Effector memory CD8-positive, alpha-beta T cell (primary cell): Measurements from ENCODE around the gene SLIT3.
A peak's percentile ranks its signal among the peaks of the same experiment; 100 is the strongest.

Experiments
- ATAC-seq: fragments of 150-1000 bp; cut with Tn5 transposase; replicated peaks from 2 replicates; pipeline ENCODE4 v1.10.0; 2021; ENCODE audit warnings: mild to moderate bottlenecking, moderate library complexity
- DNase-seq, 3 experiments: peaks; one replicate each; pipeline ENCODE4 v3.0.0; 2021
- H3K27ac Mint-ChIP-seq, 2 donors: one replicate each; pipeline ENCODE4 v1.8.0; 2022; ENCODE audit warnings: mild to moderate bottlenecking in 2 of 2, mixed read lengths in 2 of 2, moderate library complexity in 2 of 2
- H3K27me3 Mint-ChIP-seq, 2 donors: one replicate each; pipeline ENCODE4 v1.8.0; 2022; ENCODE audit warnings: mixed read lengths in 2 of 2
- H3K36me3 Mint-ChIP-seq: one replicate; pipeline ENCODE4 v1.8.0; 2022; ENCODE audit warnings: mild to moderate bottlenecking, moderate library complexity, mixed read lengths; ENCODE audit not compliant: insufficient read depth
- H3K4me1 Mint-ChIP-seq, 2 donors: one replicate each; pipeline ENCODE4 v1.8.0; 2022; ENCODE audit warnings: low read depth in 2 of 2, mixed read lengths in 2 of 2
- H3K4me3 Mint-ChIP-seq, 2 donors: one replicate each; pipeline ENCODE4 v1.8.0; 2022; ENCODE audit warnings: mild to moderate bottlenecking in 2 of 2, mixed read lengths in 2 of 2, moderate library complexity in 2 of 2
- H3K9me3 Mint-ChIP-seq, 2 donors: one replicate each; pipeline ENCODE4 v1.8.0; 2022; ENCODE audit warnings: mixed read lengths in 2 of 2

The SLIT3 gene

DNA sequence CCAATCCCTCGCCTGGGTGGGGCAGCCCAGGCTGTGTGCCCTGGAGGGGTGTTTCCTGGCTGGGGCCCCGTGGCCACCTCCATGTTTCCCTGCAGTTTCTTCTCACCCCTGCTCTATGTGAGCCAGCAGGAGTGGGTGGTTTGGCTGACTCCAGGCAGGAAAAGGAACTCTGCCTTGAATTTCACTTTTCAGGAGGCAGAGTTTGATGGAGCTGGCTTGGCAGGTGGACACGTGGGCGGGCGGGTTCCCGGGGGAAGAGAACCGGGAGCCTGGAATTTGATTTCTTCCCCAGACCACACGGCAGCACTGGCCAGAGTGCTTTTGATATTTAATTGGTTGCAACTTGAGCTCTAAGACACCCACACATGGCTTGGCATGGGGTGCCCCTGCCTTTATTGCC lies 601.9 kb downstream of the SLIT3 start:
- Mint-ChIP-seq H3K27me3 (peaks cover 26 to 38% of the 10 kb centered on the region in 2 donors), H3K9me3 (no peaks in the 10 kb centered on the region), H3K4me1 (no peaks in the 10 kb centered on the region), H3K4me3 (no peak overlapping the region), H3K27ac (no peak overlapping the region), H3K36me3 (no peaks in the 10 kb centered on the region)
- DNase-seq (no peak), ATAC-seq (no peak)

DNA sequence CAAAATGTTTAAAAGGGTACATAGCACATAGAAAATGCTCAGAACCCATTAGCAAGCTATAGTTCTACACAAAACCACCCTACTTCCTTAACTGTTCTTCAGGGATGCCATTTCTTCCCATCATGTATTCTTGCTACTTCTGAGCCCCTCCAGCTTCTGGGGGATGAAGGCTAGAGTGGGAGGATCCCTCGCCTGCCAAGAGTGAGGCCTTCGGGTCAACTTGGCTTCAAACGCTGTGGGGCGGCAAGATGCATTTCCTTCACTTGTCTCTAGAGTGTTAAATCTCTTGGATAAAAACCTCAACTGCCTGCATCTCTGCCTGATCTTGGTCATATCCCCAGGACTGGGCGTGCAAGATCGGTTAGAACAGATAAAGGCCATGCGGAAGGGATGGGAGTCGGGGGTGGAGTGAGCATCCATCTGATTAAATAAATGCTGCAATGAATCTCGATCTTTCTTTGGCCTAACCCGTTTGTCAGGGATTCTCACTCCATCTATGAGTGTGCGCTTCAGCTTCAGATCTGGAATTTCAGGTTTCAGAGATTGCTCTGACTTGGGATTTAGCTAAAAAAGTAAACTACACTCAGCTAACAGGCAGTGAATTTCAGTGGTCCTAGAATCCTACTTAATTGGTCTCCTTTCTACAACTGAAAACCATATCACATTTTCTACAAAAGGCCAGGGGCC lies 603.8 kb downstream of the SLIT3 start:
- Mint-ChIP-seq H3K27ac (no peak overlapping the region), H3K27me3 (peaks cover 26 to 50% of the 10 kb centered on the region in 2 donors), H3K4me3 (no peak overlapping the region), H3K9me3 (no peaks in the 10 kb centered on the region), H3K4me1 (no peaks in the 10 kb centered on the region), H3K36me3 (no peaks in the 10 kb centered on the region)
- DNase-seq (no peak), ATAC-seq (no peak)

DNA sequence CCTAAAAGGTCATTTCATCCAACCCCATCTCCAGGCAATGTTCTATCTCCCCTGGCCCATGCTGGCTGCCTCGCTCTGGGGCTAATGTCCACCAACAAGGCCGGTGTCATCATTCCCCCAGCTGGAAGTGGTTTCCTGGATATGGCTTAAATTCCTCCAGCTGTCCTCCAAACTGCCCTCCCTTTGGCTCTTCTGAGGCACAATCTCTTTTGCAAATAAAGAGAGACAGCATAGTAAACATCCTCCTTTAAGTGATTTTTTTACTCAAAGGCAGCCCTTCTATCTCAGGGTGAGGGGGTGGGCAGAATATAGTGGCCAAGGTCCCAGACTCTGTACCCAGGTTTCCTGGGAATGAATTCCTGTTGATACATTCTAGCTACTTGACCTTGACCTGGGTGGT lies 604.3 kb downstream of the SLIT3 start:
- H3K36me3 Mint-ChIP-seq = no peaks in the 10 kb centered on the region
- DNase-seq = no peak
- no peak overlapping the region for H3K4me3 Mint-ChIP-seq
- no peak for ATAC-seq
- no peaks in the 10 kb centered on the region for H3K4me1 Mint-ChIP-seq
- no peak overlapping the region for H3K27ac Mint-ChIP-seq
- H3K9me3 Mint-ChIP-seq = no peaks in the 10 kb centered on the region
- peaks cover 26 to 50% of the 10 kb centered on the region in 2 donors for H3K27me3 Mint-ChIP-seq

DNA sequence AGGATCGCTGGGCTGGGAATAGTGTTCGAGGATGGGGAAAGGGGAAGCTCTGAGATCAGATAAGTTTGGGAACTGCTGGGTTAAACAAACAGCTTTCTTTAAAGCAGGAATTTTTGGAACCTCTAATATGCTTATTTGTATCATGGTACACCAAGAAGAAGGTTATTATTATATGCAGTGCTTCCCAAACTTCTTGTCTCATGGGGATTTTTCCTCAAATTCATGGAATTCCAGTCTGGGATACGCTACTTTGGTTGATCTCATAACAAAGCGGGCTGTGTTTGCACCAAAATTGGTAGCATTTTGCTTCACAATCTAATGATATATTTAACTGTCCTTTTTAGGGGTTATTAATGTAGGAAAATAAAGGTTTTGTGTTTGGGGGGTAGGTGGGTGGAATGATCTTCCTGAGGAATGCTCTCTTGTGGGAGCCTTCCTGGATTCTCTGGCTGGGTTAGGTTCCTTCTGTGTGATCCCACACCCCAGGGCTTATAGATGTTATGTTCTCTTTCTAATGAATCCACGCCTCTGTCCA lies 605.6 kb downstream of the SLIT3 start:
- no peak overlapping the region for H3K27ac Mint-ChIP-seq
- H3K4me3 Mint-ChIP-seq = no peak overlapping the region
- H3K4me1 Mint-ChIP-seq = no peaks in the 10 kb centered on the region
- DNase-seq (no peak), ATAC-seq (no peak)
- H3K9me3 Mint-ChIP-seq = no peaks in the 10 kb centered on the region
- peaks cover 26 to 50% of the 10 kb centered on the region in 2 donors for H3K27me3 Mint-ChIP-seq
- no peaks in the 10 kb centered on the region for H3K36me3 Mint-ChIP-seq

DNA sequence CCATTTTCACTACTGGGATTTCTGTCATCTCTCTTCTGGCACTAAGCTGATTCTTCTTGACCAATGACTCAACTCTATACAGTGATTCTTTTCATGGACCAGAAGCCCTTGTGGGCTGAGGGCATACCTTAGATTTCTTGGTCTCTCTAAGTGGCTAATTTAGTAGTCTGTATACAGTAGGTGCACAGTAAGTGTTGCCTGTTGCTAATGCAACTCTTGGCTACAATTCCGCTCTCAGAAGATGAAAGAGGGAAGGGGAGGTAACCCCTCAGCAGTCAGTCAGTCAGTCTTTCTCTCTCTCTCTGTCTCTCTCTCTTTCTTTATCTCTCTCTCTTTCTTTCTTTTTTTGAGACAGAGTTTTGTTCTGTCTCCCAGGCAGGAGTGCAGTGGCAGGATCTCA lies 606.6 kb downstream of the SLIT3 start:
- no peak overlapping the region for H3K27ac Mint-ChIP-seq
- no peak overlapping the region for H3K4me3 Mint-ChIP-seq
- no peaks in the 10 kb centered on the region for H3K4me1 Mint-ChIP-seq
- no peaks in the 10 kb centered on the region for H3K9me3 Mint-ChIP-seq
- no peaks in the 10 kb centered on the region for H3K36me3 Mint-ChIP-seq
- DNase-seq (no peak), ATAC-seq (no peak)
- peaks cover 26 to 50% of the 10 kb centered on the region in 2 donors for H3K27me3 Mint-ChIP-seq

DNA sequence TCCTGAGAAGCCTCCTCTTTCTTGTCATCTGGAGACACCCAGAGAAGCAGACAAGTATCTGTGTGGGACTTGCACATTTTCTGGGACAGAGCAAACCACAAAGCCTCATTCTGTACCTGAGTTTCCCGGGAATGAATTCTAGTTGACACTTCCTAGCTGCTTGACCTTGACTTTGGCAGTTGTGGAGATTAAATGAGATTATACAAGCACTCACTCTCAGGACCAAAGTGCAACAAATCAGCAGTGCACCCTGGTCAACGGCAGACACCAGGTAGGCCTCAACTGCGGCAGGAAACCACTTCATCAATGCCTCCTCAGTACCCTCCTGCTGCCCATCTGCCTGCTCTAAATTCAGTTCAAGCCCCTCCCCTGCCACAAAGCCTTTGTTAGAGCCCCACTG lies 607.1 kb downstream of the SLIT3 start:
- H3K9me3 Mint-ChIP-seq = no peaks in the 10 kb centered on the region
- H3K27ac Mint-ChIP-seq = no peak overlapping the region
- peaks cover 25 to 50% of the 10 kb centered on the region in 2 donors for H3K27me3 Mint-ChIP-seq
- H3K4me3 Mint-ChIP-seq = no peak overlapping the region
- ATAC-seq (no peak), DNase-seq (no peak)
- H3K4me1 Mint-ChIP-seq = no peaks in the 10 kb centered on the region
- no peaks in the 10 kb centered on the region for H3K36me3 Mint-ChIP-seq

DNA sequence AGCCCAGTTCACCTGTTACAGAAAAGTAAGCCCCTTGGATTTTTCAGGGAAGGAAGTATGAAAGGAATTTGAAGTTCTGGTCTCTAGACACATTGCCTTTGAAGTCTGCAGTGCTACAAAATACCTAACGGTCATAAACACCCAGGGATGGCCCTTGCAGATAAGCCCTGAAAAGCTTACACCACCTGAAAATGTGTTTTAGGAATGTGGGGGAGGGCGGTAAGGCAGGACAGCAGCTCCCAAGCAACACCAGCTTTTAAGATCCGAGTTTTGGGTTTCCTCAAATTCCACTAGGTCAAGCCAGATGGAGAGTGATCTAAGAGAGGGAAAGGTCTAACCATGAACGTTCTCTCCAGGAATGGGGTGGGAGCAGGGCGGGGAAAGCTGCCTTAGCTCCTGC lies 607.6 kb downstream of the SLIT3 start:
- H3K27ac Mint-ChIP-seq = no peak overlapping the region
- no peaks in the 10 kb centered on the region for H3K9me3 Mint-ChIP-seq
- H3K36me3 Mint-ChIP-seq = no peaks in the 10 kb centered on the region
- ATAC-seq = no peak
- H3K4me3 Mint-ChIP-seq = no peak overlapping the region
- no peak for DNase-seq
- no peaks in the 10 kb centered on the region for H3K4me1 Mint-ChIP-seq
- peaks cover 20 to 47% of the 10 kb centered on the region in 2 donors for H3K27me3 Mint-ChIP-seq

DNA sequence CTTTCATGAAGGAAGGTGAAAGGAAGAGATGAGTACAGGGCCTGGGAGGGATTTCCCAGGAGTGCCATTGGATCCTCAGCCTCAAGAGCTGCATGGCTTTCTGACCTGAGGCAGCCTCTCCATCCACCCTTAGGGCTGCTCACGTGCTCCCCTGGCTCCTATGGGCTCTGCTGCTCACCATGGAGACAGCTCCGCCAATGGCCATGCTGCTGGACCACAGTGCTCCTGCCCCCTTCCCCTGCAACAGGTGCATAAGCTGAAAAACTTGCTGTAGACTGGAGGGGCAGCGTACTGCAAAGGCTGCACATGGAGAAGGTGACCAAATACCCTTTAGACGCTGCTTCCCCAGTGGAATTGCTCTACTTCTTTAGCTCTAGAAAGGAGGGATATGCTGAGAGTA lies 609.0 kb downstream of the SLIT3 start:
- H3K4me3 Mint-ChIP-seq = no peak overlapping the region
- no peaks in the 10 kb centered on the region for H3K36me3 Mint-ChIP-seq
- ATAC-seq (no peak), DNase-seq (no peak)
- no peaks in the 10 kb centered on the region for H3K9me3 Mint-ChIP-seq
- no peaks in the 10 kb centered on the region for H3K4me1 Mint-ChIP-seq
- no peak overlapping the region for H3K27ac Mint-ChIP-seq
- H3K27me3 Mint-ChIP-seq = peaks cover 6 to 47% of the 10 kb centered on the region in 2 donors

DNA sequence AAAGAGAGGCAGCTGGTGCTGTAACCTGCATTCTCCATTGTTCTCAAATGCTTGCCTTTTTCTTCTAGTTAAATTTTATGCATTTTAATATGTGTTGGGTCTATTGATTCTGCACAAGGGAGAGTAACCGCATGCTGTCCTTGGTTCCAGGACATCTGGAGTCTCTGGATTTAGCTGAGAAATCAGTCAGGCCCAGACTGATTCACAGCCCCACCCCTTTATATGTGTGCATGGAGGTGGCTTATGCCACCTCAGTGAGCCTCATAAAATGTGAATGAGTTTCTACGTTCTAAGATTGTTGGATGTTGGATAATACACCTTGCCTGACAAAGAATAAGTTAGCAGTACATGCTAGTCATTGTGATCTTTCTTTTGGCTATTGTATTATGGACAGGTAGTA lies 611.7 kb downstream of the SLIT3 start:
- no peak overlapping the region for H3K27ac Mint-ChIP-seq
- DNase-seq = no peak
- no peaks in the 10 kb centered on the region for H3K9me3 Mint-ChIP-seq
- no peaks in the 10 kb centered on the region for H3K36me3 Mint-ChIP-seq
- no peak overlapping the region for H3K4me3 Mint-ChIP-seq
- H3K4me1 Mint-ChIP-seq = no peaks in the 10 kb centered on the region
- ATAC-seq = no peak
- peaks cover 0 to 40% of the 10 kb centered on the region in 2 donors for H3K27me3 Mint-ChIP-seq

DNA sequence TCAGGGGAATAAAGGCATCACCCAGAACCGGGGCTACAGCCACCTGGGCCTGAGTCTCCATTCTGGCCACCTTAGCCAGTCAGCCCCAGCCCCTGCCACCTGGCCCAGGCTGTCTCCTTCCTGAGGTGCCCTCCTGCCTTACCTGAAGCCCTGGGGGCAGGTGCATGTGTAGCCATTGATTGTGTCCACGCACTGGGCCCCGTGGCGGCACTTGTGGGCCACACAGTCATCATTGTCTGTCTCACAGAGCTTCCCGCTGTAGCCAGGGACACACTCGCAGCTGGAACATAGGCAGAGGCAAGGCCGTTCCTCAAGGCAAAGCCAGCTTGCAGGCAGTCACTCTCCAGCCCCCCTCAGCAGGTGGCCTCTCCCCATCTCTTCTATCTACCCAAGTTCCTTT lies 614.1 kb downstream of the SLIT3 start:
- no peak overlapping the region for H3K27ac Mint-ChIP-seq
- DNase-seq = no peak
- no peaks in the 10 kb centered on the region for H3K36me3 Mint-ChIP-seq
- peaks cover 0 to 4% of the 10 kb centered on the region in 2 donors for H3K4me1 Mint-ChIP-seq
- no peak overlapping the region for H3K4me3 Mint-ChIP-seq
- no peaks in the 10 kb centered on the region for H3K9me3 Mint-ChIP-seq
- H3K27me3 Mint-ChIP-seq = peaks cover 0 to 27% of the 10 kb centered on the region in 2 donors
- no peak for ATAC-seq

DNA sequence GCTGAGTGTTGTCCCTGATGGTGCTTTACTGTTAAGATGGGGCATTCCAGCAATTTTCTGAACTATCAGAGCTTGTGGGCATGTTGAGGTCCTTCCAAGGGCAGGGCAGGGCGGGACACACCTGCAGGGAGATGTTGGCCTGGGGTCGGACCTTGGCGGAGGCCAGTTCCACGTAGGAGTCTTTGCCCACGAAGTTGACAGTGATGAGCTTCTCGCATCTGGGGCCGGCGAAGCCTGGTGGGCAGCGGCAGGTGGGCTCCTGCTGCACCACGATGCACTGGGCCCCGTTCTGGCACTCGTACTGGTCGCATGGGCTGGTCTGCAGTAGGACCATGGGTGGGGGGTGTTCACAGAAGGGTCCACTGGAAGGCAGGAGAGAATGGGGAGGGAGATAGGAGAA lies 615.4 kb downstream of the SLIT3 start:
- Mint-ChIP-seq H3K9me3 (no peaks in the 10 kb centered on the region), H3K27ac (no peak overlapping the region), H3K4me1 (peaks cover 0 to 4% of the 10 kb centered on the region in 2 donors), H3K4me3 (no peak overlapping the region), H3K27me3 (peaks cover 0 to 27% of the 10 kb centered on the region in 2 donors), H3K36me3 (no peaks in the 10 kb centered on the region)
- DNase-seq = no peak
- ATAC-seq = no peak

DNA sequence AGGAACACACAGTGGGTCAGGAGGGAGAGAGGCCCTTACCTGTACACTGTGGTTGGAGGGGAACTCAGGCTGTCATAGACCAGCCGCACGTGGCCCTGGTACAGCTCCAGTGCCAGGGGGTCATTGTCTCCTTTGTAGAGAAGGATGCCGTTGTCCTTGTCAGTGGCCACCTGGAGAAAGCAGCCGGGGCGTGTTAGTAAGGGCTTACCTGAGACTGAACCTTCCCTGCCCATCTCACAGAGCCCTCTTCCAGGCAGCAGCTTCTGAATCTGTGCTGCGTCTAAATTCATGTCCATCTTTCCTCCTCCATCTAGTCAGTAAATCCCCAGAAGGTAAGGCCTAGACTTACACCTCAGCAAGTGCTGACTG lies 617.0 kb downstream of the SLIT3 start:
- DNase-seq (no peak), ATAC-seq (no peak)
- no peak overlapping the region for H3K27ac Mint-ChIP-seq
- H3K4me3 Mint-ChIP-seq = peak overlapping the region in 1 of 2 donors; percentile 13
- H3K9me3 Mint-ChIP-seq = no peaks in the 10 kb centered on the region
- H3K27me3 Mint-ChIP-seq = peaks cover 0 to 27% of the 10 kb centered on the region in 2 donors
- peaks cover 0 to 4% of the 10 kb centered on the region in 2 donors for H3K4me1 Mint-ChIP-seq
- H3K36me3 Mint-ChIP-seq = no peaks in the 10 kb centered on the region

DNA sequence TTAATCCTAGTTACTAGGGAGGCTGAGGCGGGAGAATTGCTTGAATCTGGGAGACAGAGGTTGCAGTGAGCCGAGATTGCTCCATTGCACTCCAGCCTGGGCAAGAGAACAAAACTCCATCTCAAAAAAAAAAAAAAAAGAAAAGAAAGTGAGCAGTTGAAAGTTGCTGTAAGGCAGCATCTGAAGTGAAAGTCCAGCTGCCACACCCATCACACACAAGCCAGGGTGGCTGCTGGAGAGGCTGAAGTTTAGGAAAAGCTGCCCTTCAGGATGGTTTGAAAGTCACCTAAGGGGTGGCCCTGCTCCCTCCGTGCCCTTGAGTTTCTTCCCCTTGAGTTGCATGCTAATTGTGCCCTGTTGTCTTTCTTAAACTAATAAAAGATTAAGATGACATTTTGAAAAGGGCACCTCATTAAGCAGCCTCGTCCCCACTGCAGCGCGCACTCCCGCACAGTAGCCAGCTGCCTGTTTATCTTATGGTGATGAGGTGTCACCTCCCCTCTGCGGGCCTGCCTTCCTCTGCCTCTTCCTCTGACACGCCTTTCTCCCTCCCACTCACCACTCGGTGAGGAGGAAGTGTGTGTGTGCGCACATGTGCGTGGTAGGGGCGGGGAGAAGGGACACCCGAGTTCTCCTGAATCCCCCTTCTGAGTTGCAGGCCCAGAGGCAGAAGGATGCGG lies 617.6 kb downstream of the SLIT3 start:
- Mint-ChIP-seq H3K4me1 (peaks cover 0 to 4% of the 10 kb centered on the region in 2 donors), H3K27ac (no peak overlapping the region)

DNA sequence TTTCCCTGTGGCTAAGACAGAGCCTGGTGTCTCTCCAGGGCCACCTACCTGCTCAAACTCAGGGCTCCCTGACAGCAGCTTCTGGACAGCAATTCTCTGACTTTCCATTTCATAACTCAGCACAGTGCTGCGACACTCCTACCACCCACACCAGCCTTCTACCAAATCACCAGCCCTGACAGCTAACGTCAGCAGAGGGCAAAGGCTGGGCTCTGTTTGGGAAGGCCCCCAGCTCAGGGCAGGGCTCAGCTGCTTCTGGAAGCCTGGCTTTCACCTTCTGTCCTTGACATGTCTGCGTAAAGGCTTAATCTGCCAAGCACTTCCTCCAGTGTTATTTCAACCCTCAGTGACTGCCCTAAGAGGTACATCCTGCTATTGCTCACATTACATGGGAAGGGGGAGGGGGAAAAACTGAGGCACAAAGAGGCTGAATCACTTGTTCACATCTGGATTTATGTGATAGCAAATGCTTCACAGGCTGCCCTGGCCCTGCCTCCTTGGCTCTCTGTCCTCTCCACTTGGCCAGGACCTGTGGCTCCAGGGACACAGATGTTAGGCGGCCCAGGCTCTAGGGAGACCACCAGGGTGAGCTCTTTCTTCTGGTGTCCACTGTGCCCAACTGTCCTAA lies 619.3 kb downstream of the SLIT3 start:
- Mint-ChIP-seq H3K27ac (no peak overlapping the region), H3K4me1 (peaks cover 0 to 4% of the 10 kb centered on the region in 2 donors), H3K4me3 (no peak overlapping the region), H3K36me3 (no peaks in the 10 kb centered on the region), H3K27me3 (peaks cover 0 to 9% of the 10 kb centered on the region in 2 donors), H3K9me3 (no peaks in the 10 kb centered on the region)
- ATAC-seq (no peak), DNase-seq (no peak)

More for the DNA sequence above, 617.6 kb downstream of the SLIT3 start:
- Mint-ChIP-seq H3K4me3 (peak overlapping the region in 1 of 2 donors; percentile 13), H3K27me3 (peaks cover 0 to 26% of the 10 kb centered on the region in 2 donors), H3K36me3 (no peaks in the 10 kb centered on the region), H3K9me3 (no peaks in the 10 kb centered on the region)
- DNase-seq (no peak), ATAC-seq (no peak)
